Caco-2 (cell line): ENCODE measurements around the gene PCDHGB2. TPM values are rescaled to one million over a fixed set of nuclear protein-coding genes. Genes with fewer than 3 reads are reported as not detected.
A peak's percentile ranks its signal among the peaks of the same experiment; 100 is the strongest.

ENCODE experiments used
- BruUV-seq: library from RNA; stranded (reverse); fragments of 400-500 nt; replicated peaks from 2 replicates; lab custom pipeline; 2021; lab: Mats Ljungman, UMichigan
- CTCF ChIA-PET: fragments of 300-600 bp; sonication (Branson Sonifier 250); formaldehyde crosslinking; loops from one replicate; lab custom pipeline; 2022; ENCODE audit warnings: antibody characterized with exemption; lab: Charles Lee
- POLR2A ChIA-PET: fragments of 300-600 bp; sonication (Branson Sonifier 250); formaldehyde crosslinking; loops from one replicate; lab custom pipeline; 2022; ENCODE audit warnings: antibody characterized with exemption; lab: Charles Lee
- DNase-seq, 2 experiments: peaks; one replicate each; pipeline versions ENCODE4 v3.0.0 to v3.0.0-alpha.2; 2020 to 2022
- H3K27me3 ChIP-seq: replicated peaks from 2 replicates; pipeline ENCODE4 v1.6.0; 2011; ENCODE audit warnings: low read length; ENCODE audit not compliant: control insufficient read depth, insufficient read depth
- H3K36me3 ChIP-seq: 2 replicates; pipeline ENCODE4 v1.5.1; 2011; ENCODE audit warnings: low read length; ENCODE audit not compliant: control insufficient read depth, insufficient read depth
- H3K4me1 ChIP-seq: fragments of 250-450 bp; sonication (Bioruptor Pico); 2 replicates; pipeline ENCODE4 v1.5.1; 2020; ENCODE audit warnings: mild to moderate bottlenecking
- H3K4me3 ChIP-seq: 2 replicates; pipeline ENCODE4 v1.5.1; 2011; ENCODE audit warnings: low read depth, mild to moderate bottlenecking, control low read depth, low read length
- H3K9me3 ChIP-seq: fragments of 250-450 bp; sonication (Bioruptor Pico); 2 replicates; pipeline ENCODE4 v1.5.1; 2020; ENCODE audit warnings: mild to moderate bottlenecking, moderate library complexity
- H3K27ac Mint-ChIP-seq: one replicate; pipeline ENCODE4 v1.8.0; 2022; ENCODE audit warnings: mixed read lengths; ENCODE audit not compliant: unreplicated experiment
- H3K27me3 Mint-ChIP-seq: one replicate; pipeline ENCODE4 v1.8.0; 2022; ENCODE audit warnings: mixed read lengths; ENCODE audit not compliant: insufficient read depth, unreplicated experiment
- H3K36me3 Mint-ChIP-seq: one replicate; pipeline ENCODE4 v1.8.0; 2022; ENCODE audit warnings: mild to moderate bottlenecking, mixed read lengths; ENCODE audit not compliant: insufficient read depth, unreplicated experiment
- H3K4me1 Mint-ChIP-seq: one replicate; pipeline ENCODE4 v1.8.0; 2022; ENCODE audit warnings: low read depth, mixed read lengths; ENCODE audit not compliant: unreplicated experiment
- H3K4me3 Mint-ChIP-seq: one replicate; pipeline ENCODE4 v1.8.0; 2022; ENCODE audit warnings: mild to moderate bottlenecking, moderate library complexity, mixed read lengths; ENCODE audit not compliant: unreplicated experiment
- H3K9me3 Mint-ChIP-seq: one replicate; pipeline ENCODE4 v1.8.0; 2022; ENCODE audit warnings: mixed read lengths; ENCODE audit not compliant: unreplicated experiment
- CTCF ChIP-seq, 2 experiments: fragments of 200-600 bp in 1 of 2; IDR thresholded peaks; 1 replicate in 1 of 2; 2 replicates in 1 of 2; pipeline versions ENCODE4 v1.5.1 to v1.8.0; 2011 to 2022; ENCODE audit warnings: antibody characterized with exemption in 1 of 2, control low read depth in 1 of 2, inconsistent platforms in 1 of 2, low read depth in 1 of 2, low read length in 1 of 2, mild to moderate bottlenecking in 1 of 2, moderate library complexity in 1 of 2; ENCODE audit not compliant: insufficient read depth in 1 of 2, severe bottlenecking in 1 of 2, unreplicated experiment in 1 of 2
- intact Hi-C: fragments of 100-400 bp; cut with micrococcal nuclease; formaldehyde crosslinking; loops from one replicate; pipeline ENCODE4 v1.10.0; 2022; ENCODE audit not compliant: unreplicated experiment
- total RNA-seq: library from RNA; stranded (reverse); gene quantifications from 2 replicates; pipeline ENCODE4 v1.2.3, GENCODE V29; 2022

The PCDHGB2 gene
- total RNA-seq, 1 experiment from 2014 or later = 1.3 TPM

- CTCF ChIA-PET = interaction anchor here (0.7 kb wide), 1 partner anchor 283 kb away, joined by 3 read pairs; no protein-coding TSS in a partner anchor
- H3K27me3 ChIP-seq = no peaks in the 10 kb centered on the region
- intact Hi-C loops = no loop called here
- H3K4me3 Mint-ChIP-seq = peak overlapping the region; percentile 96
- no peaks in the 10 kb centered on the region for H3K27me3 Mint-ChIP-seq
- BruUV-seq = no TSS peak
- no peak overlapping the region for H3K4me3 ChIP-seq
- peaks cover 6% of the 10 kb centered on the region for H3K4me1 Mint-ChIP-seq
- peak overlapping the region; percentile 100 for H3K27ac Mint-ChIP-seq
- peaks cover 61% of the 10 kb centered on the region for H3K36me3 Mint-ChIP-seq
- H3K9me3 Mint-ChIP-seq = peaks cover 37% of the 10 kb centered on the region
- peaks cover 5% of the 10 kb centered on the region; the same call in 1 of the 2 replicates for H3K4me1 ChIP-seq
- H3K36me3 ChIP-seq = peaks cover 6% of the 10 kb centered on the region; the same call in 1 of the 2 replicates
- POLR2A ChIA-PET = no interaction called here
- DNase-seq = no peak
- peaks cover 22% of the 10 kb centered on the region for H3K9me3 ChIP-seq
- TF ChIP-seq CTCF (IDR thresholded peaks at IDR 0.05; ENCODE audit: insufficient read depth in 1 of 2, low read depth in 1 of 2, low read length in 1 of 2, severe bottlenecking in 1 of 2, unreplicated experiment in 1 of 2) = no peak
These were observed 40.6 kb upstream of the PCDHGB2 start for GRCh38 chr5:141319202-141319601.

- no peak for TF ChIP-seq CTCF (IDR thresholded peaks at IDR 0.05; ENCODE audit: insufficient read depth in 1 of 2, low read depth in 1 of 2, low read length in 1 of 2, severe bottlenecking in 1 of 2, unreplicated experiment in 1 of 2)
- Mint-ChIP-seq H3K4me1 (peaks cover 6% of the 10 kb centered on the region), H3K9me3 (peaks cover 35% of the 10 kb centered on the region), H3K27ac (peak overlapping the region; percentile 100), H3K27me3 (no peaks in the 10 kb centered on the region), H3K4me3 (peak overlapping the region; percentile 96), H3K36me3 (peaks cover 61% of the 10 kb centered on the region)
- intact Hi-C loops = loop anchor here (1.0 to 5.0 kb wide), 2 partner anchors 93 to 205 kb away; partner anchors contain the start of gene PCDHGA10
- ChIA-PET CTCF (interaction anchor here (0.9 to 1.6 kb wide), 6 partner anchors 50 to 272 kb away, joined by 3 to 13 read pairs (median 4); partner anchors contain the start of genes PCDHB14 and PCDHGB3), POLR2A (interaction anchor here (0.6 to 1.7 kb wide), 6 partner anchors 11 to 299 kb away, joined by 3 to 9 read pairs (median 4); partner anchors contain the start of genes DIAPH1, PCDHB14, PCDHGA1 and PCDHGA11)
- peaks cover 6% of the 10 kb centered on the region; the same call in 1 of the 2 replicates for H3K36me3 ChIP-seq
- BruUV-seq = no TSS peak
- H3K27me3 ChIP-seq = no peaks in the 10 kb centered on the region
- H3K4me1 ChIP-seq = peaks cover 5% of the 10 kb centered on the region; the same call in 1 of the 2 replicates
- H3K4me3 ChIP-seq = peak overlapping the region; percentile 95
- DNase-seq = no peak
- peaks cover 22% of the 10 kb centered on the region for H3K9me3 ChIP-seq
These were observed 40.1 kb upstream of the PCDHGB2 start for GRCh38 chr5:141319699-141320098.

- H3K27me3 ChIP-seq = no peaks in the 10 kb centered on the region
- peak within 1 kb of the TSS; percentile 95 for H3K4me3 ChIP-seq
- peak within 1 kb of the TSS; percentile 96 for H3K4me3 Mint-ChIP-seq
- peak; percentile 87 to 93 for TF ChIP-seq CTCF (IDR thresholded peaks at IDR 0.05; ENCODE audit: insufficient read depth in 1 of 2, low read depth in 1 of 2, low read length in 1 of 2, severe bottlenecking in 1 of 2, unreplicated experiment in 1 of 2)
- peaks cover 5% of the 10 kb centered on the region; the same call in 1 of the 2 replicates for H3K4me1 ChIP-seq
- peaks cover 6% of the 10 kb centered on the region; the same call in 1 of the 2 replicates for H3K36me3 ChIP-seq
- ChIA-PET CTCF (interaction anchor here (0.9 to 1.6 kb wide), 10 partner anchors 10 to 272 kb away, joined by 3 to 13 read pairs (median 4); partner anchors contain the start of genes PCDHB14, PCDHGA1, PCDHGA3 and PCDHGB3), POLR2A (interaction anchor here (0.6 to 1.7 kb wide), 11 partner anchors 10 to 675 kb away, joined by 3 to 13 read pairs (median 4); partner anchors contain the start of genes DIAPH1, PCDHB14, PCDHGA1 and PCDHGA10)
- H3K4me1 Mint-ChIP-seq = peaks cover 6% of the 10 kb centered on the region
- BruUV-seq = TSS peak; percentile 68
- H3K27me3 Mint-ChIP-seq = no peaks in the 10 kb centered on the region
- DNase-seq = peak; percentile 94 to 95
- peak within 1 kb of the TSS; percentile 100 for H3K27ac Mint-ChIP-seq
- intact Hi-C loops = loop anchor here (1.0 to 5.0 kb wide), 2 partner anchors 92 to 204 kb away; partner anchors contain the start of gene PCDHGA10
- peaks cover 22% of the 10 kb centered on the region for H3K9me3 ChIP-seq
- H3K36me3 Mint-ChIP-seq = peaks cover 55% of the 10 kb centered on the region
- peaks cover 27% of the 10 kb centered on the region for H3K9me3 Mint-ChIP-seq
These were observed 39.3 kb upstream of the PCDHGB2 start, which contains the start of gene TAF7 for GRCh38 chr5:141320225-141321169. TSS of gene TAF7 (minus strand) at chr5:141320784. CDS start at chr5:141320044, 740 bp downstream.
